GM21447 (cell line): ENCODE results near the gene PMEL.
"Not testable (repeated sequence)": the region's sequence is repeated elsewhere in the genome, so short reads cannot be mapped to it uniquely, and the experiment has no call there.

Experiments used
- ATAC-seq: cut with Tn5 transposase; IDR thresholded peaks from one replicate; pipeline ENCODE4 v1.9.1; 2021; ENCODE audit not compliant: unreplicated experiment

PMEL gene

GRCh38 chr12:55965941-55966407, at the start of gene PMEL:
Gene PMEL, minus strand, starts transcription at chr12:55966042. Its CDS starts 31 bp downstream, at chr12:55966011.
- ATAC-seq, result no peak

GRCh38 chr12:56014205-56014604, 48.4 kb upstream of the PMEL start:
- no peak for ATAC-seq

- ATAC-seq, result no peak
Measured at GRCh38 chr12:56013482-56013881, 47.6 kb upstream of the PMEL start.

GRCh38 chr12:56011509-56012090, 45.8 kb upstream of the PMEL start:
- ATAC-seq, result no peak

GRCh38 chr12:56010111-56010570, 44.3 kb upstream of the PMEL start:
- no peak for ATAC-seq

- peak; percentile 56 for ATAC-seq
Measured at GRCh38 chr12:56007564-56008559, 42.0 kb upstream of the PMEL start.

GRCh38 chr12:56004211-56004610, 38.4 kb upstream of the PMEL start:
- no peak for ATAC-seq

GRCh38 chr12:56003376-56003775, 37.5 kb upstream of the PMEL start:
- ATAC-seq, result not testable (repeated sequence)

- no peak for ATAC-seq
Measured at GRCh38 chr12:56001487-56002100, 35.8 kb upstream of the PMEL start.

GRCh38 chr12:55999999-56000540, 34.2 kb upstream of the PMEL start:
- not testable (repeated sequence) for ATAC-seq

- not testable (repeated sequence) for ATAC-seq
Measured at GRCh38 chr12:55999522-55999921, 33.7 kb upstream of the PMEL start.

- ATAC-seq, result no peak
Measured at GRCh38 chr12:55997535-55997859, 31.7 kb upstream of the PMEL start.

GRCh38 chr12:55996715-55997534, 31.1 kb upstream of the PMEL start, which contains the start of gene SUOX:
Gene SUOX, plus strand, starts transcription at chr12:55997276. Its CDS starts 4,946 bp downstream, at chr12:56002222.
- ATAC-seq, result peak; percentile 98

- no peak for ATAC-seq
Measured at GRCh38 chr12:55996201-55996714, 30.4 kb upstream of the PMEL start.

GRCh38 chr12:55995366-55995765, 29.5 kb upstream of the PMEL start:
- no peak for ATAC-seq

- ATAC-seq, result no peak
Measured at GRCh38 chr12:55993230-55993853, 27.5 kb upstream of the PMEL start.

GRCh38 chr12:55991110-55991509, 25.3 kb upstream of the PMEL start:
- ATAC-seq, result no peak

GRCh38 chr12:55985976-55986375, 20.1 kb upstream of the PMEL start:
- ATAC-seq, result not testable (repeated sequence)

- ATAC-seq, result no peak
Measured at GRCh38 chr12:55985341-55985740, 19.5 kb upstream of the PMEL start.

GRCh38 chr12:55984861-55985260, 19.0 kb upstream of the PMEL start:
- ATAC-seq, result no peak
